ENCODE results near the gene TGM5.
"Not testable (repeated sequence)": the region's sequence is repeated elsewhere in the genome, so short reads cannot be mapped to it uniquely, and the experiment has no call there.

Gene TGM5

DNA sequence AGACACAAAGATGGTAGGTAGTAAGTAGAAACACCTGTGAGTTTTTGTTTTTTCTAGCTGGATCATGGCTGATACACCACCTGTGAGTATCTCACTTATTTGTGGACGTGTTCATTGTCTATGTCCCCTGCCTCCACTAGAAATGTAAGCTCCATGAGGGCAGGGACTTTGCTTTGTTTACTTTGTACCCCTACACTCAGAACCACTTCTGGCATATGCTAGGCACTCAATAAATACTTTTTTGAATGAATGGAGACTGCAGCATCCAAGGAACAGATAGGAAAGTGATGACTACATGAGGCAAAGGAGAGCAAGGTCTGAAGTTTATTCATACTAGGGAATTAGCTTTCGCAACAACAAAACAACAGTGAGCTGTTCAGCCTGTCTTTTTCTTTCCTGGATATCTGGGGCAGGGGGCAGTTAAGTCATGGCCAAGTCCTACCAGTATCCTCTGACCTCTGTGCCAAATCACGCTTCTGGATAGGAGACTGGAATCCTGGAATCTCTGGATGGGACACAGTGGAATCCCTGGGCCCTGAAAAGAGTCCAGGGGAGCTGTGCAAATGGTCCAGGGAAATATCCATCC, 34.3 kb downstream of the TGM5 start:
- no peak for DNase-seq (ENCODE audit: low spot score)
- TF ChIP-seq, protein P1, sequence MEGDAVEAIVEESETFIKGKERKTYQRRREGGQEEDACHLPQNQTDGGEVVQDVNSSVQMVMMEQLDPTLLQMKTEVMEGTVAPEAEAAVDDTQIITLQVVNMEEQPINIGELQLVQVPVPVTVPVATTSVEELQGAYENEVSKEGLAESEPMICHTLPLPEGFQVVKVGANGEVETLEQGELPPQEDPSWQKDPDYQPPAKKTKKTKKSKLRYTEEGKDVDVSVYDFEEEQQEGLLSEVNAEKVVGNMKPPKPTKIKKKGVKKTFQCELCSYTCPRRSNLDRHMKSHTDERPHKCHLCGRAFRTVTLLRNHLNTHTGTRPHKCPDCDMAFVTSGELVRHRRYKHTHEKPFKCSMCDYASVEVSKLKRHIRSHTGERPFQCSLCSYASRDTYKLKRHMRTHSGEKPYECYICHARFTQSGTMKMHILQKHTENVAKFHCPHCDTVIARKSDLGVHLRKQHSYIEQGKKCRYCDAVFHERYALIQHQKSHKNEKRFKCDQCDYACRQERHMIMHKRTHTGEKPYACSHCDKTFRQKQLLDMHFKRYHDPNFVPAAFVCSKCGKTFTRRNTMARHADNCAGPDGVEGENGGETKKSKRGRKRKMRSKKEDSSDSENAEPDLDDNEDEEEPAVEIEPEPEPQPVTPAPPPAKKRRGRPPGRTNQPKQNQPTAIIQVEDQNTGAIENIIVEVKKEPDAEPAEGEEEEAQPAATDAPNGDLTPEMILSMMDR (IDR thresholded peaks at IDR 0.05; ENCODE audit: extremely low read depth, insufficient read depth, missing control alignments) = no peak
- in situ Hi-C loops (cut with MboI; ENCODE audit: low pct_unique_long_range_greater_than_20kb, low sequenced_read_pairs, unreplicated experiment) = loop anchor here (10.0 kb wide), 1 partner anchor 52 kb away; no protein-coding TSS in a partner anchor

GRCh38 chr15:43230640-43231115, 36.0 kb downstream of the TGM5 start:
- TF ChIP-seq, protein P1 (IDR thresholded peaks at IDR 0.05; ENCODE audit: extremely low read depth, insufficient read depth, missing control alignments) = no peak
- no peak for DNase-seq (ENCODE audit: low spot score)
- in situ Hi-C loops (cut with MboI; ENCODE audit: low pct_unique_long_range_greater_than_20kb, low sequenced_read_pairs, unreplicated experiment) = loop anchor here (10.0 kb wide), 1 partner anchor 54 kb away; no protein-coding TSS in a partner anchor

DNA sequence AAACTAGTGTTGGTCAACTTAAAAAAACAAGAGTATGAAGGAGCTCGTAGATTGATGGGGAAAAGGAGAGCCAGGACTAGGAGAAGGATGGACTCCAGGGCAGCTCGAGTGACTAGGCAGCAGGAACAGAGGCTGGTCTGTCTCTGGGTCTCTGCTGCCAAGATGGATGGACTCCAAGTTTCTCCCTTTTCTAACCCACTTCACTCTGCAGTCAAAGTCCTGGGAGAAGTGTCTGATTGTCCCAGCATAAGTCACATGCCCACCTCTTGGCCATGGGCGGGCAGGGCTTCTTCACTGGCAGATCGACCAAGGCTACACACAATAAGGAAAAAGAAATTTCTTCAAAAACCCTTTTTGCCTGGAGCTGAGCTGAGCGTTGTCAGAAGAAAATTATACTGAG, 36.8 kb downstream of the TGM5 start:
- TF ChIP-seq, protein P1 (IDR thresholded peaks at IDR 0.05; ENCODE audit: extremely low read depth, insufficient read depth, missing control alignments) = no peak
- in situ Hi-C loops (cut with MboI; ENCODE audit: low pct_unique_long_range_greater_than_20kb, low sequenced_read_pairs, unreplicated experiment) = loop anchor here (10.0 kb wide), 1 partner anchor 55 kb away; no protein-coding TSS in a partner anchor
- DNase-seq (ENCODE audit: low spot score) = no peak

DNA sequence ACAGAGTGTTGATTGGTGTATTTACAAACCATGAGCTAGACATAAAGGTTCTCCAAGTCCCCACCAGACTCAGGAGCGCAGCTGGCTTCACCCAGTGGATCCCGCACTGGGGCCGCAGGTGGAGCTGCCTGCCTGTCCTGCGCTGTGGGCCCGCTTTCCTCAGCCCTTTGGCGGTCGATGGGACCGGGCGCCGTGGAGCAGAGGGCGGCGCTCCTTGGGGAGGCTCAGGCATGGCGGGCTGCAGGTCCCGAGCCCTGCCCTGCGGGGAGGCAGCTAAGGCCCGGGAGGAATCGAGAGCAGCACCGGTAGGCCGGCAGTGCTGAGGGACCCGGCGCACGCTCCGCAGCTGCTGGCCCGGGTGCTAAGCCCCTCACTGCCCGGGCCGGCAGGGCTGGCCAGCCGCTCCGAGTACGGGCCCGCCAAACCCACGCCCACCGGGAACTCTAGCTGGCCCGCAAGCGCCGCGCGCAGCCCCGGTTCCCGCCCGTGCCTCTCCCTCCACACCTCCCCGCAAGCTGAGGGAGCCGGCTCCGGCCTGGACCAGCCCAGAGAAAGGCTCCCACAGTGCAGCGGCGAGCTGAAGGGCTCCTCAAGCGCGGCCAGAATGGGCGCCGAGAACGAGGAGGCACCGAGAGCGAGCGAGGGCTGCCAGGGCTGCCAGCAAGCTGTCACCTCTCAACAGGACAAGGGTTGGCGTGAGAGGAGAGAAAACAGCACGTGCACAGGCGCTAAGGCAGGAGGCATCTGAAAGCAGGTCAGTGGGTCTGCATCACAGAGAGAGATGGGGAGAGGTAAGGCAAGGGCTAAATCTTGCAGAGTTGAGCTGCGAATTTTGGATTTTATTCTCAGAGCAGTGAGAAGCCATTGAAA, 40.1 kb downstream of the TGM5 start:
- in situ Hi-C loops (cut with MboI; ENCODE audit: low pct_unique_long_range_greater_than_20kb, low sequenced_read_pairs, unreplicated experiment) = no loop called here

GRCh38 chr15:43225950-43226255, 40.8 kb downstream of the TGM5 start:
- in situ Hi-C loops (cut with MboI; ENCODE audit: low pct_unique_long_range_greater_than_20kb, low sequenced_read_pairs, unreplicated experiment); DNase-seq (ENCODE audit: low spot score): not testable (repeated sequence)

More for the DNA sequence above, 40.1 kb downstream of the TGM5 start:
- TF ChIP-seq, protein P1 (IDR thresholded peaks at IDR 0.05; ENCODE audit: extremely low read depth, insufficient read depth, missing control alignments) = no peak
- DNase-seq (ENCODE audit: low spot score) = no peak

GRCh38 chr15:43225201-43225949, 41.4 kb downstream of the TGM5 start:
- DNase-seq (ENCODE audit: low spot score) = peak; percentile 87
- TF ChIP-seq, protein P1 (IDR thresholded peaks at IDR 0.05; ENCODE audit: extremely low read depth, insufficient read depth, missing control alignments) = peak; percentile 83
- in situ Hi-C loops (cut with MboI; ENCODE audit: low pct_unique_long_range_greater_than_20kb, low sequenced_read_pairs, unreplicated experiment) = no loop called here
